ES-I3 (cell line): ENCODE measurements around the gene CALHM6.

ENCODE experiments used
- H3K36me3 ChIP-seq: 2 replicates; pipeline ENCODE4 v1.6.1; 2013; ENCODE audit warnings: mild to moderate bottlenecking, low read length, control low read depth, moderate library complexity; ENCODE audit not compliant: insufficient read depth
- H3K4me1 ChIP-seq: 2 replicates; pipeline ENCODE4 v1.6.1; 2013; ENCODE audit warnings: mild to moderate bottlenecking, control low read depth, low read length; ENCODE audit not compliant: insufficient read depth
- H3K9ac ChIP-seq: 2 replicates; pipeline ENCODE4 v1.6.1; 2013; ENCODE audit warnings: low read depth, mild to moderate bottlenecking, low read length, moderate library complexity
- H3K9me3 ChIP-seq: 2 replicates; pipeline ENCODE4 v1.6.1; 2013; ENCODE audit warnings: mild to moderate bottlenecking, low read length, moderate library complexity; ENCODE audit not compliant: control insufficient read depth, insufficient read depth

CALHM6 gene

DNA sequence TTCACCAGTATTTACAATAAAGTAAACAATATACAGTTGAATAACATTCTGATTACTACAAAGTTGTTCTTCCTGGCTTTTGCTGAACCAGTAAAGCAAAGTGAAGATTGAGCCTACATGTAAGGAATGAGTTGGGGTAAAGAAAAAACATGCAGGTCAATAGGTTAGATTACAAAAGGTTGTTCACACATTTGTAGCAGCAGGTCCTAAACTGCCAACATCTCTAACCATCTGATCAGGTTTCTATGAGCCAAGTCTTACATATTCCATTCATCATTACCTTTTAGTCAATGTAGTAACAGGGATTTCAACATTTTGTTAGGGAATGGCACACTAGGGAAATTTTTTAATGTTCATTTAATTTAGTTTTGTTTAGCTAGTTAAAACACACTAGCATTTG is 9.3 kb upstream of the CALHM6 start:
- H3K4me1 ChIP-seq: peaks cover 10% of the 10 kb centered on the region; the same call in 1 of the 2 replicates
- no peaks in the 10 kb centered on the region for H3K9me3 ChIP-seq
- no peak overlapping the region for H3K9ac ChIP-seq
- H3K36me3 ChIP-seq: no peaks in the 10 kb centered on the region

GRCh38 chr6:116452531-116452930 is 8.6 kb upstream of the CALHM6 start:
- Histone ChIP-seq H3K9ac (no peak overlapping the region), H3K36me3 (no peaks in the 10 kb centered on the region), H3K9me3 (no peaks in the 10 kb centered on the region), H3K4me1 (peaks cover 8% of the 10 kb centered on the region; the same call in 1 of the 2 replicates)

DNA sequence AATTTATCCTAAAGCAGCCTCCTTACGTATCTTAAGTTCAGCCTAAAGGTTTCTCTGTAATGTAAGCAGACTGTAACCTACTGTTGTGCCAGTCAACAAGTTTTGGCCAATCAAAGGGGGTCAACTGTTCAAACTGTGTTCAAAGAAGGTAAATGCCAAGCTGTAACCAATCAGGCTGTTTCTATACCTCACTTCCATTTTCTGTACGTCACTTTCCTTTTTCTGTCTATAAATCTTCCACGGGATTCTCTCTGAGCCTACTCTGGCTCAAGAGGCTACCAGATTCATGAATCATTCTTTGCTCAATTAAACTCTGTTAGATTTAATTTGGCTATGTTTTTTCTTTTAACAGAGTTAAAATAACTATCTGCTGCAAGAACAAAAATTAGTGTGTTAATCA is 5.1 kb upstream of the CALHM6 start:
- Histone ChIP-seq H3K36me3 (no peaks in the 10 kb centered on the region), H3K4me1 (no peaks in the 10 kb centered on the region; the same call in 1 of the 2 replicates), H3K9ac (no peak overlapping the region)

GRCh38 chr6:116456927-116457326 is 4.2 kb upstream of the CALHM6 start:
- Histone ChIP-seq H3K4me1 (no peaks in the 10 kb centered on the region), H3K9me3 (no peaks in the 10 kb centered on the region), H3K36me3 (no peaks in the 10 kb centered on the region), H3K9ac (no peak overlapping the region)

More for the DNA sequence above, 5.1 kb upstream of the CALHM6 start:
- H3K9me3 ChIP-seq: no peaks in the 10 kb centered on the region

GRCh38 chr6:116458264-116458663 is 2.9 kb upstream of the CALHM6 start:
- Histone ChIP-seq H3K9ac (no peak overlapping the region), H3K9me3 (no peaks in the 10 kb centered on the region), H3K4me1 (no peaks in the 10 kb centered on the region; the same call in 1 of the 2 replicates), H3K36me3 (no peaks in the 10 kb centered on the region)

DNA sequence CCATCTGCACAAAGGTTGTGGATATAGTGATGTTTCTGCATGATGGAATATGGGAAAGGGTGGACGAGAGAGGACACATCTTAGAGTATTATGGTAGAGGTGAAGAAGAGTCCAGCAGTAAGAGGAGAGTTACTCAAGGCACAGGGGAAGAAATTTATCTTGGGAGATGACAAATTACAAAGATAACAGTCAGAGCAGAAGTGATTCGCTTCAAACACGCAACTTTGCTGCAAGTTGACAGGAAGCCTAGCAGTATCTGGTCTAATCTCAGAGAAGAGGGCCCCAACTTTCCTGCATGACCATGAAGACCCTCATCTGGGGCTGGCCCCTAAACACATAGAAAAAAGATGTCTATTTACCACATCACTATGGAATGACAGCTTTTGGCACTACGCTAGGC is 1.2 kb upstream of the CALHM6 start:
- no peak overlapping the region for H3K9ac ChIP-seq
- no peaks in the 10 kb centered on the region for H3K36me3 ChIP-seq
- H3K4me1 ChIP-seq: peaks cover 4% of the 10 kb centered on the region; the same call in 1 of the 2 replicates
- no peaks in the 10 kb centered on the region for H3K9me3 ChIP-seq

DNA sequence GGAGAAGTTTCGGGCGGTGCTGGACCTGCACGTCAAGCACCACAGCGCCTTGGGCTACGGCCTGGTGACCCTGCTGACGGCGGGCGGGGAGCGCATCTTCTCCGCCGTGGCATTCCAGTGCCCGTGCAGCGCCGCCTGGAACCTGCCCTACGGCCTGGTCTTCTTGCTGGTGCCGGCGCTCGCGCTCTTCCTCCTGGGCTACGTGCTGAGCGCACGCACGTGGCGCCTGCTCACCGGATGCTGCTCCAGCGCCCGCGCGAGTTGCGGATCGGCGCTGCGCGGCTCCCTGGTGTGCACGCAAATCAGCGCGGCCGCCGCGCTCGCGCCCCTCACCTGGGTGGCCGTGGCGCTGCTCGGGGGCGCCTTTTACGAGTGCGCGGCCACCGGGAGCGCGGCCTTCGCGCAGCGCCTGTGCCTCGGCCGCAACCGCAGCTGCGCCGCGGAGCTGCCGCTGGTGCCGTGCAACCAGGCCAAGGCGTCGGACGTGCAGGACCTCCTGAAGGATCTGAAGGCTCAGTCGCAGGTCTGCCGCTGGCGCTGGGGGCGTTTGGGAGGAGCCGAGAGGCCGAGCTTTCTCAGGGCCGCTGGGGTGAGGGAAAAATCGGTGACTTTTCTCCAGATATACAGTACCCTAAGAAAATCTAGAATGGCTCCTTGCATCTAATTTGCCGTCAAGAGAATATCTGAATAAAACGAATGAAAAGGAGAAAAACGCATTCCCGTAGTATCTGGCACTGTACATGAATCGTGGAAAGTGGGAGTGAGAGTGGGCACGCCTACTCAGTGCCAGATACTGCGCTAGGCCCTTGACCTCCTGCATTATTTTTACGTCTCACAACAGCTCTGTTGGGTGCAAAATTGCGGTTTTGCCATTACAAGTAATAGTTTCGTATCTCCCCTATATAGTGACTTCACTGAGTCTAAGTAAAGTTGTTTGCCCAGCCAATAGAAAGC is 1.0 kb downstream of the CALHM6 start:
- Histone ChIP-seq H3K9ac (peak overlapping the region; percentile 47; the same call in 1 of the 2 replicates), H3K4me1 (peaks cover 4% of the 10 kb centered on the region; the same call in 1 of the 2 replicates), H3K36me3 (no peaks in the 10 kb centered on the region), H3K9me3 (no peaks in the 10 kb centered on the region)

GRCh38 chr6:116463301-116463700 is 2.1 kb downstream of the CALHM6 start:
- H3K36me3 ChIP-seq: no peaks in the 10 kb centered on the region
- no peaks in the 10 kb centered on the region for H3K9me3 ChIP-seq
- H3K9ac ChIP-seq: no peak overlapping the region
- peaks cover 4% of the 10 kb centered on the region; the same call in 1 of the 2 replicates for H3K4me1 ChIP-seq

GRCh38 chr6:116465246-116465645 is 4.1 kb downstream of the CALHM6 start:
- Histone ChIP-seq H3K36me3 (no peaks in the 10 kb centered on the region), H3K9me3 (no peaks in the 10 kb centered on the region), H3K4me1 (peaks cover 4% of the 10 kb centered on the region; the same call in 1 of the 2 replicates), H3K9ac (no peak overlapping the region)

GRCh38 chr6:116467096-116467495 is 5.9 kb downstream of the CALHM6 start:
- Histone ChIP-seq H3K4me1 (peaks cover 4% of the 10 kb centered on the region; the same call in 1 of the 2 replicates), H3K9ac (no peak overlapping the region)

GRCh38 chr6:116467514-116467913 is 6.3 kb downstream of the CALHM6 start:
- no peaks in the 10 kb centered on the region for H3K36me3 ChIP-seq
- H3K9me3 ChIP-seq: no peaks in the 10 kb centered on the region
- peaks cover 4% of the 10 kb centered on the region; the same call in 1 of the 2 replicates for H3K4me1 ChIP-seq
- H3K9ac ChIP-seq: no peak overlapping the region

More at GRCh38 chr6:116467096-116467495, 5.9 kb downstream of the CALHM6 start:
- Histone ChIP-seq H3K36me3 (no peaks in the 10 kb centered on the region), H3K9me3 (no peaks in the 10 kb centered on the region)

DNA sequence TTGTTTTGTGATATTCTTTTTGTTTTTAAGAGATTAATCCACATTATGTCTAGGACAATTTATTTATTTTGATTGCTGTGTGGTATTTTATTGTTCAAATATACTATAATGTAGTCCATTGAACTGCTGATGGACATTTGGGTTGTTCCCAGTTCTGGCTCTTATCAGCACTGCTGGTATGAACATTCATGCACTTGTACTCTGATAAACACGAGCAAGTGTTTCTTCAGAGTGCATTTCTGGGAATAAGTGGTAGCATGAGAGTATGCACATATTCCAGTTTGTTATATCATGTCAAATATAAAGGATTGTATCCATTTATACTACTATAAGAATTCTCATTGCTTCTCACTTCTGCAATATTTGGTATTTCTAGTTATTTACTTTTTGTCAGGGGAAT is 7.1 kb downstream of the CALHM6 start:
- Histone ChIP-seq H3K4me1 (peaks cover 4% of the 10 kb centered on the region; the same call in 1 of the 2 replicates), H3K9me3 (no peaks in the 10 kb centered on the region), H3K36me3 (no peaks in the 10 kb centered on the region), H3K9ac (no peak overlapping the region)

DNA sequence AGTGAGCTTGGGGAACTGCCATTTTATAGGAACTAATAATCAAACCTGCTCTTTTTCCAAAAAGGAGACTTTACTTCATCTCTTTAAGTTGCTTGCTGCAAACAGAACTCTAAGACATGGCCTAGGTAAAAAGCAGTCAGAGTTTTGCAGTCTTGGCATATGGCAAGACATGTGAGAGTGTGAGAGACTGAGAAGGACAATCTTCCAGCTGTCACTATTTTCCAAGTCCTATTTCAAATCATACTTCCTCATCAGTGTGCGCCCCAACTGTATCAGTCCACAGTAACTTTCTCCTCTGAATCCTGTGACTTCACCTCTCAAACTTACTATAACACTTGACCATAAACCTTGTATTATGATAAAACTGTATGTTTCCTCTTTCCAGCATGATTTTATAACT is 10.4 kb downstream of the CALHM6 start:
- Histone ChIP-seq H3K36me3 (no peaks in the 10 kb centered on the region), H3K4me1 (no peaks in the 10 kb centered on the region), H3K9ac (no peak overlapping the region), H3K9me3 (no peaks in the 10 kb centered on the region)

DNA sequence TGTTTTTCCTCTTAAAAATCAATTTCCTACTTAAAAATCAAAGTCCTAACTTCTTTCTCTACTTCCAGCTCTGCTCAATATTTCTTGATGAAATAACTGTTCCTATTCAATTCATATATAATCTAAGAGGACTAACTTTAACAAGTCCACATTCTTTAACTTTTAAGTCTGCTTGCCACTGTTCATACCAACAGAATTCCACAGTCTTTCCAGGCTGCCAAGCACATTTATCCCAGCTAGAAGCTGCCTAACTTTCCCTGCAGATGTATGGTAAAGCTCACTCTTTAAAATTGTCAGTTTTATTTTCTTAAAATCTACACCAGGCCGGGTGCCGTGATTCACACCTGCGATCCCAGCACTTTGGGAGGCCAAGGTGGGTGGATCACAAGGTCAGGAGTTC is 11.5 kb downstream of the CALHM6 start:
- Histone ChIP-seq H3K9ac (no peak overlapping the region), H3K36me3 (no peaks in the 10 kb centered on the region), H3K4me1 (no peaks in the 10 kb centered on the region), H3K9me3 (no peaks in the 10 kb centered on the region)

DNA sequence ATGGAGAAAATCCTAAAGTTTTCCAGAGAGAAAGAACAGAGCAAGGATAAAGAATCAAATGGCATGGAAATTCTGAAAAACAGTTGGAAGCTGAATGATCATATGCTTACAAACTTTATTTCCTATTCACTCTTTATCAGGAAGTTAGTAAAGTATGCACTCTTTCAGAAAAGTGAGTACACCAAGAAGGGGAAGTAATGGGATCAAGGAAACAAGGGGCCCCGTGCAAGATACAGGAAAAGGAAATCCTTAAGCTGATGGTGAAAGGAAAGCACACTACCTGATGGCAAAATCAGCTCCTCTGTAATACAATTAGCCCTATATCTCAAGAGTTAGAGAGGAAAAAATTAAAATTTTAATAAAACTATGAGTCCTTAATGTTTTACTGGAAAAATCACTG is 14.0 kb downstream of the CALHM6 start:
- Histone ChIP-seq H3K4me1 (no peaks in the 10 kb centered on the region), H3K9me3 (no peaks in the 10 kb centered on the region), H3K9ac (no peak overlapping the region), H3K36me3 (no peaks in the 10 kb centered on the region)
